Right lobe of liver (tissue), 4 donors: Measurements from ENCODE around the gene ZNF587B.

Experiments used
- POLR2A ChIP-seq: fragments of 450-650 bp; IDR thresholded peaks from one replicate; pipeline ENCODE4 v1.6.1; 2017; ENCODE audit warnings: antibody characterized with exemption, mild to moderate bottlenecking
- TF ChIP-seq, protein P1 (sequence below), 4 donors: fragments of 200-600 bp in 3 of 4; fragments of 450-650 bp in 1 of 4; IDR thresholded peaks; one replicate each; pipeline versions ENCODE4 v1.5.1 to v1.8.0; 2016 to 2022; ENCODE audit warnings: antibody characterized with exemption in 4 of 4, mild to moderate bottlenecking in 2 of 4
- donor health status: DM: no; HTN: no; CAD: no.
- donor health status: DM: no; HTN: no; CAD: no.
- donor health status: DM: no; HTN: yes; CAD: no.

DNA sequence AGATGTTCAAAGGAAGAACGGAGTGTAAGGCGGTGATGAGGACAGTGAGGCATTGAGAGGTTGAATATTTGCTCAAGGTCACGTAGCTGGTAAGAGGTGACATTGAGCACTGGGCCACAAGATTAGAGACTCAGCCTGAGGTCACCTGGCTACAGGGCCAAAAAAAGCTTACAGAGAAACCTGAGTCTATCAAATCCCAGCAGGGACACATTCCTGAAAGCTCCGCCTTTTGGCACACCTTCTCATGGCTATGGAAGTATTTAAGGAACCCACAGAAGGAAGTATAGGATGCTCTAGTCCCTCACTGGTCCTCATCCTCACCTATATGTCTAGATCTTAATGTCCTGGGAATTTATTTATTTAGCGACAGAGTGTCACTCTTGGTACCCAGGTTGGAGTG is 43.2 kb upstream of the ZNF587B start:
- TF ChIP-seq, protein P1, sequence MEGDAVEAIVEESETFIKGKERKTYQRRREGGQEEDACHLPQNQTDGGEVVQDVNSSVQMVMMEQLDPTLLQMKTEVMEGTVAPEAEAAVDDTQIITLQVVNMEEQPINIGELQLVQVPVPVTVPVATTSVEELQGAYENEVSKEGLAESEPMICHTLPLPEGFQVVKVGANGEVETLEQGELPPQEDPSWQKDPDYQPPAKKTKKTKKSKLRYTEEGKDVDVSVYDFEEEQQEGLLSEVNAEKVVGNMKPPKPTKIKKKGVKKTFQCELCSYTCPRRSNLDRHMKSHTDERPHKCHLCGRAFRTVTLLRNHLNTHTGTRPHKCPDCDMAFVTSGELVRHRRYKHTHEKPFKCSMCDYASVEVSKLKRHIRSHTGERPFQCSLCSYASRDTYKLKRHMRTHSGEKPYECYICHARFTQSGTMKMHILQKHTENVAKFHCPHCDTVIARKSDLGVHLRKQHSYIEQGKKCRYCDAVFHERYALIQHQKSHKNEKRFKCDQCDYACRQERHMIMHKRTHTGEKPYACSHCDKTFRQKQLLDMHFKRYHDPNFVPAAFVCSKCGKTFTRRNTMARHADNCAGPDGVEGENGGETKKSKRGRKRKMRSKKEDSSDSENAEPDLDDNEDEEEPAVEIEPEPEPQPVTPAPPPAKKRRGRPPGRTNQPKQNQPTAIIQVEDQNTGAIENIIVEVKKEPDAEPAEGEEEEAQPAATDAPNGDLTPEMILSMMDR (IDR thresholded peaks at IDR 0.05) = no peak
- no peak for TF ChIP-seq POLR2A
